GM18861 (cell line): ENCODE results near the gene IGF2R.
"Not testable (repeated sequence)": the region's sequence is repeated elsewhere in the genome, so short reads cannot be mapped to it uniquely, and the experiment has no call there.

Experiments used
- ATAC-seq: cut with Tn5 transposase; IDR thresholded peaks from one replicate; pipeline ENCODE4 v1.9.1; 2021; ENCODE audit not compliant: unreplicated experiment

Gene IGF2R

GRCh38 chr6:160071805-160072690 lies 103.2 kb downstream of the IGF2R start:
- no peak for ATAC-seq

DNA sequence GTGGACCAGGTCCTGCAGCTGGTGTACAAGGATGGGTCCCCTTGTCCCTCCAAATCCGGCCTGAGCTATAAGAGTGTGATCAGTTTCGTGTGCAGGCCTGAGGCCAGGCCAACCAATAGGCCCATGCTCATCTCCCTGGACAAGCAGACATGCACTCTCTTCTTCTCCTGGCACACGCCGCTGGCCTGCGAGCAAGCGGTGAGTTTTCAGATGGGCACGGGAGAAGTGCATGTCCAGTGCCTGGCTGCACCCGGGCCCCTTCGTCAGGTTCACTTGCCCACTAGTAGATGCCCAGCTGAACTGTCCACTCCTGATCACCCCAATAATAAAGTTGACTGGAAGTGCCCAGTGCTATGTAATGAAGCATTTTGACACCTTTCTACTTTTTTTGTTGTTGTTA lies 104.4 kb downstream of the IGF2R start:
- ATAC-seq: no peak

GRCh38 chr6:160076009-160076408 lies 107.1 kb downstream of the IGF2R start:
- no peak for ATAC-seq

GRCh38 chr6:160077024-160077423 lies 108.1 kb downstream of the IGF2R start:
- ATAC-seq: no peak

DNA sequence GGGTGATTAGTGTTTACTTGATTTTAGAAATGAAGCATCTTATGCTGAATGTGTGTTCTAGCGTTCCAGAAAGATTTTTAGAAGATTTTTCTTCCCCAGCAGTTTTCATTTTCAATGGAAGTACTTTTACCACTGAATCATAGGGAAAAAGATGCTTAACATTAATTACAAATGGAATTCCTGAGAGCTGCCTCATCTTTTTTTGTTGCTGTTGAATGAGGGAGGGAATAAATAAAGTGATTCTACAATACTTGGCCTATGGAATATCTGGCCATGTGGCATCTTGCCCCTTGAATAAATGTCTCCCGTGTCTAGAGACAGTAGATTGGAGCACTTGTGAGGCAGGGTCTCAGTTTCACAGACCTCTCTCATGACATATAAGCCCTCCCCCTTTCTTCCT lies 108.6 kb downstream of the IGF2R start:
- ATAC-seq: no peak

DNA sequence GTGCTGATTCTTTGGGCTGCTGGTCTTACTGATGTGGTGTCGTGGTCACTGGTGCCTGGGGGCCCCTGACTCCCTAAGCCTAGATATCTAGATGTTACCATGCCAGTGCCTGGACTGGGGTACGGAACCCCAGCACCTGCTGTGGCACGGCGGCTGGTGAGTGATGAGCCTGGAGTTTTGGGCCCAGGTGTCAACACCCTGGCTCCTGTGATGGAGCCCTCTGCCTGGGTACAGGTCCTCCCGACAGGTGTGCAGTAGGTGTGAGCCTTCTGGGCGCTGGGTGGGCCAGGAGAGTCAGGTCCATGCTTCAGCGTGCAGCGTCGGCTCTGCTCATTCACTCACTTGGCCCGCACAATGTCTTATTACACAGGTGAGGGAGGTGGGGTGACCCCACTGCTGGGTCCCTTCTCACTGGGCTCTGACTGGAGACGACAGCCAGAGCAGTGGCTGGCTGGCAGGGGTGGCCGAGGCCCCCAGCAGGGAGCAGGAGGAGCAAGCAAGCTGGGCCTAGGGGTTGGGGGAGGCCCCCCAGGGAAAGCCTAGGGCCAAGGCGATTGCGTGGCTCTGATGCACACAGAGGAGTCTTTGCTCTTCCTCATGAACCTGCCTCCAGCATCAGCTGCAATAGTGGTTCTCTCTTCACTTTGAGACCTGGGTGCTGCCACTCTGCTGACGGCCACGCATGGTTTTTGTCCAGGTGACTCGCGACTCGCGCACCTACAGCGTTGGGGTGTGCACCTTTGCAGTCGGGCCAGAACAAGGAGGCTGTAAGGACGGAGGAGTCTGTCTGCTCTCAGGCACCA lies 110.2 kb downstream of the IGF2R start:
- no peak for ATAC-seq

- ATAC-seq: no peak
Measured at GRCh38 chr6:160079686-160080043, 110.8 kb downstream of the IGF2R start.

GRCh38 chr6:160080097-160080496 lies 111.2 kb downstream of the IGF2R start:
- ATAC-seq: no peak

- no peak for ATAC-seq
Measured at GRCh38 chr6:160081398-160081797, 112.5 kb downstream of the IGF2R start.

GRCh38 chr6:160082627-160083026 lies 113.7 kb downstream of the IGF2R start:
- no peak for ATAC-seq

DNA sequence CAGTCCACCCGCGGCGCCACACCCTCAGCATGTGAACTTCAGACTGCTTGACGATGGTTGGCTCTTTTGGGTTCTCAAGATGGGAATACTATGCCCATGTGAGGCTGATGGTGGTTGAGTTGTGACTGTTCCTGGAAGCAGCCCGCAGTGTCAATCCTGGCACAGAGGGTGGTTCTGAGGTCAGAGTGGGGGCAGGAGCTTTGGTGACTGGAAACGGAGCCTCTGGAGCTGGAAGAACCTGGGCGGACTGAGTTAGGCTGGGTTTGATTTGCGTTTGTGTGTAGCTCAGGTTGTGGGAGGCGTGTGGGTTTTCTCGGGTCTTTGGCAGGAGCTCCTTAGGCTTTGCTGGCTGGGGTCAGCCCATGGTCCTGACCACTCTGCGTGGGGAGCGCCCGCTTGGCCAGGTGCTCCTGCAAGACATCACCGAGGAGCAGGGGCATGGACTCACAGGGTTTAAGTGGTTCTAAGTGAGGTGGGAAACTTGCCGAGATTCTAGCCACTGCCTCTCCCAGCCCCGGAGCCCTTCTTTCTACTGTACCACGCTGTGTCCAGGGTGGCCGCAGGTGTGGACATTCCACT lies 115.4 kb downstream of the IGF2R start:
- ATAC-seq: no peak

DNA sequence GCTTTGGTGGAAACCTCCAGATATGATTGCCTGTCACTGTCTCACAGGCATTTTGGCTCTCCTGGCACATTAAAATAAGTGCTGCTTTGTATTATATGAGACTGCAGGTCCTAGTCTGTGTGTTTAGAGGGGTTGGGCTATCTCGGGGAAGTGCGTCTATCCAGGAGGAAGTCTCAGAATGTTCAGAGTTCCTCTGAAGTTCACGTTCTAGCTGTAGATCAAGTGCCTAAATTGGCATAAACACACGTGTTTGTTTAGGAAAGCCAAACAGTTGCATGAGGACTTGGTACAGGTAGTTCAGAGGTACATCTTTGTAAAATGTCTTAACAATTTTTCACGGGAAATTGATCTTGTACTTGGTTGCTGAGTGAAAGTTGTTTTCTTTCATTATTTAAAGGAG lies 116.3 kb downstream of the IGF2R start:
- ATAC-seq: no peak

DNA sequence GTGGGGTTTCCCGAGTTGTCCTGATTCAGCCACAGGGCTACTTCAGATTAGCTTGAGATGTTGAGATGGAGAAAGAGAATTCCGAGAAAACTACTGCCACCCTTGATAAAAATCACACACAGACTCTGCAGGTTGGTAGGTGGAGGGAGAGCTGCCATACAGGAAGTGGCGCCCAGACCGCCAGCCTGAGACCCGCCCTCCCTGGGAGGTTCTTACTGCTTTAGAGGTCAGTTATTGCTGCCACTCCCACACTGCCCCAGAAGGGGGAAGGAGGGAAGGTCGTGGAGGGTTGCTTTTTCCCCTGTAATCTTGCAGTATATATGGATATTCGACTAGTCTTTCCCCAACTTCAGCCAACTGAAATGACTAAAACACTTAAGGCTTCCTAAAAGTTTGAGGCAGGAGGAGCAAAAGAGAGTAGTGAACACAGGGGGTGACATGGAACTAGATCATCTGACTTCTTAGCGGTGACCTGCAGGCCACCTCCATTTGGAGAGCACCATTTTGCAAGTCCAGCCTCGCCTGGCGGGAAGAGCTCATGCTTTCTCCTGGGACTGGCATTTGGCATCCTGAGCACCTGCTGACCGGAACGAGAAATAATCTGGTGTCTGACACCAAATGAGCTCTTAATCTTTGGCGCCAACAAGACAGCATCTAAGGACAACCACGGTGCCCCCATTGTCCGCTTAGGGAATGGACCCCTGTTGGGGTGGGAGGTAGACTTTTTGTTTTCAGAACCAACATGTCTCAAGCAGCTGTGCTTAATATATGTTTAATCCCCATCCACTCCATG lies 117.0 kb downstream of the IGF2R start:
- no peak for ATAC-seq

DNA sequence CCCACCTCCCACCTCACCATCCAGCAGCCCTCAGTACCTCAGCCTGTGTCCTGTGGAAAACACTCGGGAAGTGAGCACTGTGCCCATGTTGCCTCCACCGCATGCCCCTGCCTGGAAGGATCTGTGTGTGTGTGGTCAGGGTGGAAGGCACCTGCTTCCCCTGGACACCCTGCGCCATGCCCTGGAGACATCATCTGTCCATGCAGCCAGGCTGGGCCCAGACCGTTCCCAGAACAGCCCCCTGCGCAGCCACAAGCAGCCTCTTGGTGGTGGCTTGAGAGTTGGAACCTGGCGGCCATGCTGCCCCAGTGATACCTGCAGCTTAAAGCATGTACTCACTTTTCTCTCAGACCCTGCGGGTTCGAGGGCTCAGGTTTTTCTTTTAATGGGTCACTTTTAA lies 117.9 kb downstream of the IGF2R start:
- no peak for ATAC-seq

DNA sequence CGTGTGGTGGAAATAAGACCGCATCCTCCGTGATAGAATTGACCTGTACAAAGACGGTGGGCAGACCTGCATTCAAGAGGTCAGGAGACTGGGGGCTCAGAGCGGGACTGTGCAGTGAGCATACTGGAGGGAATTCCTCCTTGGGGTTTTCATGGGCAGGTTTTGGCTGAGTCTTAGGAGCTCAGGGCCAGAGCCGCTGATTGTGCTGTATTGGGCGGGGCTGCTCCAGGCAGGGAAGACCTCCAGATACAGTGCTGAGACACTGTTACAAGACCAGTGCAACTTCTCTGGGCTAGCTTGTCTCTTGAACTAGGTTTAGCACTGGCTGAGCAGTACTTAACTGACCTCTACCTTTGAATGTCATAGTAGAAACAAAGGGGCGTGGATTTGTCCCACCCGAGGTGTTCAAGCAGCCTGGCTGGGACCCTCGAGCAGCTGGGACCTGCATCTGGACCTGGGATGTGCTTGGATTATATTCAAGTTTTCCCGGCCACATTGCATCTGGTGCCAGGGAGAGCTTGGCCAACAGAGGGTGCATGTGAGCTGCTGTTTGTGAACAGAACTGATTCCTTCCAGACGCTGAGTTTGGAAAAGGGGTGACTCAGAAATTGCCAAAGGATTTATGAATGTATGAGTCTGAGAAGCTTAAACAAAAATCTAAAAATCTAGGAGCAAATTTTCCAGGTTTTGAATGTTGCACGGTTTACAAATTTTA lies 119.3 kb downstream of the IGF2R start:
- no peak for ATAC-seq

GRCh38 chr6:160088784-160089533 lies 120.1 kb downstream of the IGF2R start:
- no peak for ATAC-seq

GRCh38 chr6:160089534-160089897 lies 120.6 kb downstream of the IGF2R start:
- no peak for ATAC-seq

DNA sequence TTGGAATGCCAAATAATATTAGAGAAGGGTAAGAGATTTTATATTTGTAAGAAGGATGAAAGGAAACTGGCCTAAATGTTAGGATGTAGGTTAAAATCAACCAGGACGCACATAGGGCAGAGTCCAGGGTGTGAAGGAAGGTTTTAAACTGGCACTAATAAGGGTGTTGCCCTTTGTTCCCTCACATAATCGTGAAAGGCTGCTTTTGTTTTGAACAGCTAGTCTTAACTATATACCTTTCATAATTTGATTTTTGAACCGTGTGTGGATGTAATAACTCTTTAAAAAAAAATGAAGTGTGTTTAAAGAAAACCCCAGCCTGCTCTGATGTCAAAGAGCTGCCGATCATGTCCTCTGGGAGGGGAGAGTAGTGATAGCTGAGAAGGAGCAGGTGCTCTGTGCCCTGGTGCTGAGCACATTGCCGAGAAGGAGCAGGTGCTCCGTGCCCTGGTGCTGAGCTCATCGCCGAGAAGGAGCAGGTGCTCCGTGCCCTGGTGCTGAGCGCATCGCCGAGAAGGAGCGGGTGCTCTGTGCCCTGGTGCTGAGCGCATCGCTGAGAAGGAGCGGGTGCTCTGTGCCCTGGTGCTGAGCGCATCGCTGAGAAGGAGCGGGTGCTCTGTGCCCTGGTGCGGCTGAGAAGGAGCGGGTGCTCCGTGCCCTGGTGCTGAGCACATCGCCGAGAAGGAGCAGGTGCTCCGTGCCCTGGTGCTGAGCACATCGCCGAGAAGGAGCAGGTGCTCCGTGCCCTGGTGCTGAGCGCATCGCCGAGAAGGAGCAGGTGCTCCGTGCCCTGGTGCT lies 121.8 kb downstream of the IGF2R start:
- not testable (repeated sequence) for ATAC-seq

GRCh38 chr6:160092176-160092575 lies 123.3 kb downstream of the IGF2R start:
- ATAC-seq: not testable (repeated sequence)
